ENCODE data around the gene CISTR.
A peak's percentile ranks its signal among the peaks of the same experiment; 100 is the strongest.
"Not testable (repeated sequence)": the region's sequence is repeated elsewhere in the genome, so short reads cannot be mapped to it uniquely, and the experiment has no call there.

Gene CISTR

DNA sequence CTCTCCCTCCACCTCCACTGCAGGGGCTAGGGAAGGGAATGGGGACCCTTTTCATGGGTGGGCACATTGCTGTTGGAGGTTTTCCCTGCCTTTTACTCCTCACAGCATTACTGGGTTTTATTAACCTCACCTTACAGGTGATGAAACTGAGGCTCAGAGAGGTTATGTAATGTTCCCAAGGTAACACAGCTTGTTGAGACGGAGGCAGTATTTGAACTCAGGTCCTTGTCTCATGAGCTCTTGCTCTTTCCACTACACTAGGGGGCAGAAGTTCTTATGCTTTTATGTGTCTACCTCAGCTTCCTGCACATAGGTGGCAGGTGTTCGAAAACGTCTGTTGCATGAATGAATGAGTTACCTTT, 11.7 kb downstream of the CISTR start:
- DNase-seq = no peak

DNA sequence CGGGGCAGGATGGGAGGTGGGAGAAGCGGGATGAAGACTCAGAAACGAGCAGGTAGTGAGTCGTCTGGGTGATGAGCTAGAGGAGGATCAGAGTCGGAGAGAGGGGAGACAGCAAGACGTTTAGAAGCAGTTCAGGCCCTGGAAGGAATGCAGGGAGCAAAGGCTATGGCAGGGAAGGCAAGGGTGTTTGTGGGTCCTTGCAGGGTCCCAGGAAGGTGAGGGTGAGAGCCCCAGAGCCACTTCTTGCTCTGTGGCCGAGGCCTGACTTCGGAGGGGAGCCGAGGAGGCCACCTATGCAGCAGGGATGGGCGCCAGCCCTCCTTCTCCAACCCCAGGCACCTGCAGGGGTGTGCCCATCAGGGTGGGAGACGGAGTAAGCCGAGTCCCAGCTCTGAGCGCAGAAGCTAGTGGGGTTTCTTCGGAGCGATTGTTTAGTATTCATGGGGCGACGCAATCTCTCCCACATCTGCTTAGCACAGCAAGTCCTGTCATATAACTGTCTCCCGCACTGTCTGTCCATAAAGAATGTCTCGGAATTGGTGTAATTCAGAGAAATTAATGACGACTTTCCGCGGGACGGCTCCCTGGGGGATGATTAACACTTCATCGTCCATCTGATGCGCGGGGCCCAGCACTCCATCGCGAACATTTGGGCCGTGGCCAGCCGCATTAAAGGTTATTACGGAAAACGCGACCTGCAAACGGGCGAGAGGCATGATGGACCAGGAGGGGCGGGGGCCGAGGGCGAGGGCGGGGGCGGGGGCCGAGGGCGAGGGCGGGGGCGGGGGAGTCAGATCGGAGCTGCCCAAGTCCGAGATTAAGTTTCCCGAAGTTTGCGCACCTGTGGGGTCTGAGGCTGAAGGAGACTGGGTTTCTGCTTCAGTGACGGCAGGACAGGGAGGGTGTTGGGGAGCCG, 12.3 kb downstream of the CISTR start:
- no peak for DNase-seq

DNA sequence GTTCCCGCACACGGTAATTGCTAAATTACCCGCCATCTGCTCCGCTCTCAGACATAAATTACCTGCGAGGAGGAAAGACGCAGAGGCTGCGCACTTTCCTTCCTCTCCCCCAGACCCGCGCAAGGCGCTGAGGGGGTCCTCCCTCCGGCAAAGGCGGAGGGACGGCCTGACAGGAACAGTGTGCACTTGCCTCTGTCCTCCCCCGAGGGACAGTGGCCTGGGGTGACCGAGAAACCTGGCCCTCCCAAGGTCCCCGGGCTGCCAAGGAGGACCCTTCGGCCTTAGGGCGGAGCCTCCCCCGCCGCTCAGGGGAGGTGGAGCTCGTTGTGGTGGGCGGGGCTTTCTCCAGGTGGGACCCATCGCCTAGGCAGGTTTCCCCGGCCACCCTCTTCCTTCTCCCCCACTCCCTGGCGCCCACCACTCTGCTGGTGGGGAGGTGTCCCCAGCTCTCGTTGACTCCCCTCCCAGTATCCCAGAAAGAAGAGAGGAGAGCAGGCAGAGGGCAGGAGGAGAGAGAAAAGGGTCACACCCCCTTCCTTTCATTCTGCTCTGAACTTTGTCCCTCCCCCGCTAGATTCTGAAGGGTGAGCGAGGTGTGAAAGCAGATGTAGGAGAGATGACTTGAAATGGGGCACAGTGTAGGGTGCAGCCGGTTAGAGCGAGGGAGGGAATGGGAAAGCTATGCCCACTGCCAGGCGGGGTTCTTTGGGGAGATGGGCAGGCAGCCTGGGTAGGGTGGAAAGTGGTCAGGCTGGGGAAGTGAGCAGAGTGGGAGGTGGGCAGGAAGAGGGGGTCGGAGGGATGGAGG, 13.2 kb downstream of the CISTR start:
- DNase-seq = peak; percentile 50

DNA sequence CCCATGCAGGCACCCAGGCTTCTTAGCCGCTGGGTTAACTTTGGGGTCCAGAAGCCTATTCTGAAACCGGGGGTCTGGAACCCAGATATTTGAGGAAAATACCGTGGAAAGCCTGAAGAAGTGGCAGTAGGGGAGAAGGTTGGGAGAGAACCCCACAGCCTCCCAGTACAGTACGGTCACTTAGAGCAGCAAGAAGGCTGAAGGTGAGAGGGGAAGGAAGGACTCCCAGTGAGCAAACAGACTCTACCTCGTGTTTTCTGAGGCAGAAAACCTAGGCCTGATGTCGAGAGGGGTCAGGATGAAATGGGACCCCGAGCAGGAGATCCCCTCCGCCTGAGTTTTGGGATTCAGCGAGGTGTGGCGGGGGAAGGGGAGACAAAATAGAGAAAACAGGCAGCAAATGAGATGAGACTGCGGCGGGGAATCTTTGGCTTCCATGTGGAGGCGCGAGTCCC, 13.8 kb downstream of the CISTR start:
- DNase-seq = no peak

DNA sequence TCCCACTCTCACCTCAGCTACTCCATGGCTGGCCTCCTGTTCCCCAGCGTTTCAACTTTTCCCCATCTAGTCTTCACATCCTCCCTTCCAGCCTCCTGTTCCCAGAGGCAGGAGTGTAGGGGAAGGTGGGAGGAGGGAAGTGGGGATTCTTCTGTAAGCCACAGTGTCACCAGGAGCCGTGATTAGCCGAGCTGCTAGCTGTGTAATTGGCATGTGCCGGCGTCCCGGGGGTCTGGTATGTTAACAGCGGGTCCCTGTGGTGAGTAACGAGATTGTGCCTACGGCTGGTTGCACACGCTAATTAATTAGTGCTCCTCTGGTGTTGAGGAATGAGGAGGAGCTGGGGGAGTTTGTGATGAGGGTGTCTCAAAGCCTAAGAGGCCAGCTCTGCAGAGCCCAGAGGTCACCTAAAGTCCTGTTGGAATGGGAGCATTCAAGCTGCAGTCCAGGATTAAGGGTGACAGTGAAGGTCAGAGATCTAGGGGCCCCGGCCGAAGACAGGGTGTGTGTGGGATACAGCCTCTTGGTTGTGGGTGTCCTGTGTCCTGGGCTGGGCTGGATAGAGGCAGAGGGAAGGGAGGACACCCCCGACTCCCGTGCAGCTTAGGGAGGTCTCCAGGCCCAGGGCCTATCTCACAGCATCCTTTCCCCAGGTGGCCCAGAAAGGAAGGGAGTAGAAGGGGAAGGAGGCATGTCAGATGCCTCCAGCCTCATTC, 14.5 kb downstream of the CISTR start:
- DNase-seq = no peak

DNA sequence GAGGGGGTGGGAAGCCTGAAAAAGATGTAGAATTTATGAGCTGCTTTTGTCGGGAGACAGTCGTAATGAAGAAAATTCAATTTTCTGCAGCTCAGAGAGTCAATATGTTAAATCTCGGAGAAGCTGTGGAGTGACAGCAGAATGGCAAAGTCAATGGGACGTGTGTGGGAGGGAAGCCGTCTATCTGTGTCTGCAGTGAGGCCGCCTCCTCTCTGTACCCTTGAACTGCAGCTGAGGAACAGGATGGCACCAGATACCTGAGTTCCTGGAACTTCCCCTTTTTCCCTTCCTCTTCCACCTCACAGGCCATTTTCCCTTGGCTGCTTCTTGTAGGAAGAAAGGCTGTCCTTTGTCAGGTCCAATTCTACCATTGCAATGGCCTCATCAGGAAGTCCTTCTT, 15.2 kb downstream of the CISTR start:
- no peak for DNase-seq

DNA sequence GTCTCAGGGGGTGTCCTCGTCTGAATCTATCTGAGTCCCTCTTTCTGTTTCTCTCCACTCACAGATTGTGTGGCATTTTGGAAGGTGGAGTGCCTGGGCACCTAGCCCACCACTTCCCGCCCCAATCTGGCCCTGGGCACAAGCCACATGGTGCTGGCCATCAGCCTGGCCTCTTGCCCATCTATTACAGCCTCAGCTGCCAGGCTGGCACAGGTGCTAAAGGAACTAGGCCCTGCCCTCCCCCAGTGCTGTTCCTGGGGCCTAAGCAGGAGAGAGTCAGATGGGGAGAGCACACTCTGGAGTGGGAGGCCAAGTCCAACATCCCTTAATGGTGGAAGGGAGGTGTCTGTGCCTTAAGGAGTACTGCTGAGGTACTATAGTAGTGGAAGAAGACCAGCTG, 16.2 kb downstream of the CISTR start:
- DNase-seq = no peak

DNA sequence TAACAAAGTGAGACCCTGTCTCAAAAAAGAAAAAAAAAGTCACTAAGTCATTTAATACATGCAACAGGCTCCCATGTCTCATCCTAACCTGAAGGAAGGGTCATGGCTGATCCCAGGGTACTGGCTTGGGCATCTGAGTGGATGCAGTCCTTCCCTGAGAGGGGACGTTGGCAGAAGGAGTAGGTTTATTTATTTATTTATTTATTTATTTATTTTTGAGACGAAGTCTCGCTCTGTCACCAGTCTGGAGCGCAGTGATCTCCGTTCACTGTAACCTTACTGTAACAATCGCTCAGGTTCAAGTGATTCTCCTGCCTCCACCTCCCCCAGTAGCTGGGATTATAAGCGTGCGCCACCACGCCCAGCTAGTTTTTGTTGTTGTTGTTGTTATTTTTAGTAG, 17.4 kb downstream of the CISTR start:
- no peak for DNase-seq

DNA sequence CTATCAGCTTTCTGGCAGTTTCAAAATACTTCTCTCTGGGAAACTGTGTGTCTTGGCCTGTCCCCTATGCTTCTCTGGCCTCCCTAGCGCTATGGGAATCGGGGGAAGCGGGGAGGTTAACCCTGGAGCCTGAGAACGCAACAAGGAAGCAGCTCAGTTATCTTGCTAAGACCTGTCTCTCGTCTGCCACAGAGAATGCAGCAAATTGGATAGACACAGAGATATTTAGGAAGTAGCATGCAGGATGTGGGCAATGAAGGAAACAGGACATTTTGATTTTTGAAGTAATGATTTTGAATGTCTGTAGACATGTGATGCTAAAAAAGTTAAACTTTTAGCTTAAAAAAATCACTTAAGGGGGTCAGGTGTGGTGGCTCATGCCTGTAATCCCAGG, 18.0 kb downstream of the CISTR start:
- DNase-seq = no peak

DNA sequence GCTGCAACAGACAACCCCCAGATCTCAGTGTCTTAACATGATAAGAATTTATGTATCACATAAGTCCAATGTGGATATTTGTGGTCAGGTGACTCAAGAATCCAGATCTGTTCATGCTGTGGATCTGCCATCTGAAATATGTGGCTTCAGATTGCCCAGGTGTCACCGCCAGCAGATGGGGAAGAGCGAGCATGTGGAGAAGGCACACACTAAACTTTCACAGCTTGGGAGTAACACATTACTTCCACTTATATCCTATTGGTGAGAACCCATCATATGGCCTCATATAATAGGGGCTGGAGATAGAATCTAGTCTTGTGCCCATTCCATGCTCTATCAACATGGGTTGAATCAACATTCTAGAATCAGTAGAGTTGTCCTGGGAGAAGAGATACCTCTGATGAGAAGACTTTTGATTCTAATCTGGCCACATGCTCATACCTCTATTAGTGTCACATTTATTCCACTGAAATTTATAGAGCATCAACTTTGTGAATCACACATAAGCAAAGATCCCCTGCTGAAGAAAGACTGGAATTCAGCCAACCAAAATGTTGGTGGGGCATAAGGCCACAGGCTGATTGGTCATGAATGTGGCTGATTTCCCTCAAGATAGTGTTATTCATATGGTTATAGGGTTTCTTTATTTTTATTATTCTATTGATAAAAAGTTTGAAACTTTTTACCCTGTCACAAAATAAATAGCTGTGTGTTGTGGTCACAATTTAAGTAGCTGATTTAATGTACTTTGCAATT, 18.6 kb downstream of the CISTR start:
- no peak for DNase-seq

DNA sequence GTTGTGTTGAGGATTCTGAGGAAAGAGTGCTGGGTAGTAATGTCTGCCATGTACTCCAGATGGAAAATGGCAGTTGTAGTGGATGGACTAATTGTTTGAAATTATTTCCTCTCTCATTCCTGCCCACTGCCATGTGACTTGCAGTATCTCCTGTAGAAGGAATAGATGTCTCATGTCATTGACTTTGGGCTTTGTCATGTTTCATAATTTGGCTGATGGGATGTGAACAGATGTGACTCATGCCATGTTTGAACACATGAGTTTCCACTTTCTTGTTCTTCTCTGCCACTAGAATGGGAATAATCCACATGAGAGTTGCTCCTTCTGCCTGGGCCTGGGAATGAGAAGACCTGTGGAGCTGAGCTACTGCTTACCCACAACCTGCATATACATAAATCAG, 22.1 kb downstream of the CISTR start:
- DNase-seq = no peak

DNA sequence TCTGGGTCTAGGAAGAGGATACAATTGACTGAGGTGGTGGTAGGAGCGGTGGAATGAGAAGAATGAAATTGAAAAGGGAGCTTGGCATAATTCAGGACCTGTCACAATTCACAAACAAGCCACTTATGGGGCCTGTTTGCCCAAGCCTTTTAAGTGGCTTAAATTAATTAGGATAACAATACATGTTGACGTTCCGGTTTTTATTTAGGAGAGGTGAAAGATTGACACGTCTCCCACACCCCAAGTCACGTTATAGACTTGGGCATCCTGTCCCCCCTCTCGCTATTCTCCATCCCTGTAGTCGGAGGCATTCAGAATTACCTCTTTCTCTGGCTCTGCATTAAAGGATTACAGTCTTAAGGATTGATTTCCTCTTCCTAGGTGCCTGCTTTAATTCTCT, 23.6 kb downstream of the CISTR start:
- no peak for DNase-seq

DNA sequence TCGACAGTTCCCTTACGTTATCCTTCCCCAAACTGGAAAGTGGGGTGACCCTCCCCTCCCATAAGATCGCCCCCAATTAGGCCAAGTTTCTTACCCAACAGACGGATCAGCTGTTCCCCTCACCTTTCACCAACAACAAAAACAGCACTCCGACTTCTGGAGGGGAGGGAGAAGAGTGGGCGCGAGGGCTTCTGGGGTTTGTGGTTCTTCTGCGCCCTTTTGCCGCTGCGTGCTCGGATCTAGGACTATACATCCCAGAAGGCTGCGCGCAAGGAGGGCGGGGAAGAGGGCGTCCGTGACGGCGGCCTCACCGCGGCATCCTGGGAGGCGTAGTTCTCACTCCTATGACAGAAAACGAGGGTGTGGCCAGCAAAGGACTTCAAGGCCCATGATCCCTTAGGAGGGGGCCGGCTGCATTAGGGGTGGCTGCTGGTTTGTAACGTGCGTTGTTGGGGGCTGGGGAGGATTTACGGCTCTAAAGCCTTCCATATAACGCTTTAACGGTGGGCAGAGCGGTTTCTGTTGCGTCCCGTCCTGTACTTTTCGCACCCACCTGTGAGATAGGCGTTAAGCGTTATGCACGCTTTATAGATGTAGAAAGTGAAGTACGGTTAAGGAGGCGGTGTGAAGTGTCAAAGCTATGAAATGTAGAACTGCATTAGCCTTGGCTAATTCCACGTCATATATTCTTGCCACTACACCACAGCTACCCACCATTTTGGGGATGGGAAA, 24.3 kb downstream of the CISTR start, which contains the start of gene CALCOCO1:
Gene CALCOCO1 (minus strand): TSS at position 143 of the 732 bp plus-strand sequence. CDS start 2,210 bp downstream, outside the sequence.
- peak; percentile 97 for DNase-seq

DNA sequence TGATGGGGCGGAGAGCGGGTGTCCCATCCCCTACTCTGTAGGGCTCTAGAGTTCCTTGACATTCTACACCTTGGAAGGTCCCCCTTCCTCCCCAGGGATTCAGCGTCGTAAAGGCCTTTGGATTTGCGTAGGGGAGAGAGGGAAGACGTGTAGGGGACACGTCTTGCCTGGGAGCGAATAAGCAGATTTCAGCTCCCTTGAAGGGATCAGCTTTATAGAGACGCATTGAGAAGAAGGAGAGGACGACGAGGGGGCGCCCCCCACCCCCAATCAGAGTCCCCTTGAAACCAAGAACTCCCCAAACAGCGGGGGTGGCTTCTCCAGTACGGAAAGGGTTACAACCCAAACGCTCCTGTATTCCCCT, 24.9 kb downstream of the CISTR start:
- no peak for DNase-seq

DNA sequence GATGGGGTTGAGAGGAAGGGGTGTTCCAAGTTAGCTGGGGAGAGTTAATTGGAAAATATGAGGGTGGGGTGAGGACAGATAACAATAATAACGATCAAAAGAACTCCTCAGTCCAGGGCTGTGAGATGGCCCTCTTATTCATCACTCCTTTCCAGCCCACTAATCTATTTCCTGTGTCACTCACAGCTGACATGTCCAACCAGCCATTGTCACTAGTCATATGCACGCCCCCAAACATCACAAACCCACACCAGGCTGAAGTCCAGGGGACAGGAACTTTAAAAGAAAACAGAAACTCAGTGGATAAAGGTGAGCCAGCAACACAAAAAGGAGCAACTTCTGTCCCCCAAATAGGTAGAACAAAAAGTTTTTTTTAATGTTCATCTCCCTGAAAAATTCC, 25.4 kb downstream of the CISTR start:
- peak; percentile 19 for DNase-seq

DNA sequence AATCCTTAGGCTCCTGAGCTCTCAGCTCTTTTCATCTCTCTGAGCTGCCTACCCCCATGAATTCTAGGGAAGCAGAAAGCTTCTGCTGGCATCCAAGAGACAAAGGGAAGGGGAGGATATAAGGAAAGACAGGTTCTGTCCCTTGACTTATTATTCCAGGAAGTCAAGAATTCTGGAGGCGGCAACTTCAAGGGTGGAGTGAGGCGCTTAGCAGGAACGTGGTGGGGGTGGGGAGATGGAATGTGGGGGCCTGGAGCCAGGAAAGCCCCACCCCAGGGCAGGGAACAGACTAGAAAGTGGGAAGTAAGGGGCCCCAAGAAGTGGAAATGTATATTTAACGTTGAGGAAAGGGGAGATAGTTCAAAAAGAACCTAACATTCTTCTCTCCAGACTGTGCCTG, 26.0 kb downstream of the CISTR start:
- DNase-seq = no peak

DNA sequence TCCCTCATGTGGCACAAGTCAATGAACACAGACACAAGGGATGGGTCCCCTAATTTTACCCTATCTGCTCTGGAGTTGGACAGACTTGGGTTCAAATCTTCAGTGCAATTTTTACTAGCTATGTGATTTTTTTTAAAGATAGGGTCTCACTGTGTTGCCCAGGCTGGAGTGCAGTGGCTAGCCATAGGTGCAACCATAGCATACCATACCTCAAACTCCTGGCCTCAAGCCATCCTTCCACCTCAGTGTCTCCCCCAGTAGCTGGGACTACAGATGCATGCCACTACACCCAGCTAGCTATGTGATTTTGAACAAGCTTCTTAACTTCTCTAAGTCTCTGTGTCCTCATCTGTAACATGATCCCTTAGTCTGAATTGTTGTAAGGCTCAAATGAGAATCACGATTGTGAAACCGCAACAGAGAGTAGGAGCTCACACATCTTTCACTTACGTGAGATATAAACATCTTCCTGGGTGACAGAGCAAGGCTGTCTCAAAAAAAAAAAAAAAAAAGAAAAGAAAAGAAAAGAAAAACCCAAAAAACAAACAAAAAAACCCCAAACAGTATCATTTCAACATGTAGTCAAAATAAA, 29.2 kb downstream of the CISTR start:
- DNase-seq = no peak

DNA sequence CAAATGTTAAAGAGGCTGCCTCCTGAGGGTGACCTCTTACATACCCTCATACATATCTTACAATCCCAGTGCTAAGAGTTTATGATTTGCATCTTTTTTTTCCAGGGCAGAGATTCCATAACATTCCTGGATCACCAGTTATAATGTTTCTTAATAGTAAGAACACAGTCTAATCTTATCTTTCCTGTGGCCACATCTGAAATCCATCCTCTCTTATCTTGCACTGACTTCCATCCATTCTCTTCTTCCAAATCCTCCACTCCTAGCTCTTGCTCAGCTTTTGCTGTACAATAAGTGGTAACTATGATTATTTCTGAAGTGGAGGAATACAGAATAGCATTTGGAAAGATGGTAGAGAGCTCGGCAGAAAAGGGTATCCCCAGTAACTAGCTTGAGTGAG, 30.8 kb downstream of the CISTR start:
- DNase-seq = no peak

DNA sequence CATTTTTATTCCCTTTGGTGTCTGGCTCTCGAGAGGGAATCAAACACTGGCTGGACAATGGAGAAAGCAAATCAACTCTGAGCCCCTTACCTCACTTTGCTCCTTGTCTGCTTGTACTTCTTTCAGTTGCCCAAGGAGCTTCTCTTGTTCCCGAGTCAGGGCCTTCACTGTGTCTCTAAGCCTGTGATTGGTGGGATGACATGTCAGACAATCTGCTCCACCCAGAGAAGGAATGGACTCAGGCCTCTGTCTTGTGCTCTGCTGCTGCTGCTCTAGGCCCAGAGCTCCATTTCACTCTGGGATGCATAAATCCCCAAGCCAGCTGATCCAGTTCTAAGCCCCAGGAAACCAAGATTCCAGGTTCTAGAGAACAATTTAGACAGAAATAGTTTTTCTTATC, 32.1 kb downstream of the CISTR start:
- DNase-seq = no peak

DNA sequence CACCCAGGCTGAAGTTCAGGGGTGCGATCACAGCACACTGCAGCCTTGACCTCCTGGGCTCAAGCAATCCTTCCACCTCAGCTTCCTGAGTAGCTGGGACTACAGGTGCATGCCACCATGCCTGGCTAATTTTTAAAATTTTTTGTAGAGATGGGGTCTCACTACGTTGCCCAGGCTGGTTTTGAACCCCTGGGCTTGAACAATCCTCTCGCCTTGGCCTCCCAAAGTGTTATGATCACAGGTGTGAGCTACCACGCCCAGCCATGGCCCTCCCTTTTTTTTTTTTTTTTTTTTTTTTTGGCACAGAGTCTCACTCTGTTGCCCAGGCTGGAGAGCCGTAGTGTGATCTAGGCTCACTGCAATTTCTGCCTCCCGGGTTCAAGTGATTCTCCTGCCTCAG, 33.2 kb downstream of the CISTR start:
- not testable (repeated sequence) for DNase-seq

DNA sequence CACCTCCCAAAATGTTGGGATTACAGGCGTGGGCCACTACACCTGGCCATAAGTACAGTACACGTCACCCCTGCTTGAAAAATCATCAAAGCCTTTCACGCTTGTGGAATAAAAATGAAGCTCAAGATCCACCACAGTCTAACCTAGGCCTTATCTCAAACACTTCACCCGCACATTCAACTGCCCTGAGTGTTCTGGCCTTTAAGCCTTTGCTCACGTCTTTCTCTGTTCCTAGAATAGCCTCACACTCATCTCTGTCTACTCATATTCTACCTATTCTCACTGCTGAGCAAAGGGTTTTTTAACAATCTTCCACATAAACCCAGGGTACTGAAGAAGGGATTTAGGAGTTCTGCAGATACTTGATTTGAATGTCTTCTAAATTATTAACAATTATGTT, 34.5 kb downstream of the CISTR start:
- no peak for DNase-seq

DNA sequence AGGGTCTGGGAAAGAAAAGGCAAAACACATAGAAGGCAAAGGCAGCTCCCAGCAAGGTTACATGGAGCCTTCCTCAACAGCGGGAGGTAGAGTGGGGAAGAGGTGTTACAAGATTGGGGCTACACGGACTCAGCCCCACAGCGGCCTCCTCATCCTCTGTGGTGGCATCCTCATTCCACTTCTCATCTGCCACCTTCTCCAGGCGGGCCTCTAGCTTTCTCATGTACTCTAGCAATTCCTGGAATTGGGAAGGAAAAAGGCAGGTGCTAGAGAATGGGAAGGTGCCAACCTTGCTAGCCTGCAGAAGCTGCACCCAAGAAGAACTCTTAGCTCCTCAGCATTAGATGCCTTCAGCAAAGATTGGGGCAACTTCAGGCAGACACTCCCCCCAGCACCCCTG, 37.8 kb downstream of the CISTR start:
- DNase-seq = no peak

Data from CD4-positive, alpha-beta T cell treated with Interleukin-12 subunit alpha and Interleukin-12 subunit beta, for 1 hour (primary cell).